H4 (cell line): ENCODE results near the gene MTF2. TPM values are rescaled to one million over a fixed set of nuclear protein-coding genes. Genes with fewer than 3 reads are reported as not detected.
"Not testable (repeated sequence)": the region's sequence is repeated elsewhere in the genome, so short reads cannot be mapped to it uniquely, and the experiment has no call there.

Experiments
- DNase-seq: peaks from one replicate; pipeline ENCODE4 v3.0.0-alpha.2; 2015; ENCODE audit warnings: low spot score
- total RNA-seq: library from RNA; depleted of rRNA; stranded (reverse); fragments of >200 nt; shearing (Covaris generic); gene quantifications from 2 replicates; pipeline ENCODE4 v1.2.3, GENCODE V29; 2014; rRNA removed

Gene MTF2
- 10.3 and 12.4 TPM in 2 replicates for total RNA-seq

GRCh38 chr1:93078986-93079654, at the start of gene MTF2:
Gene MTF2 (plus strand): TSS chr1:93079283. CDS start chr1:93079527, 244 bp downstream.
- peak; percentile 87 for DNase-seq

- no peak for DNase-seq
These were observed 49.8 kb upstream of the MTF2 start for GRCh38 chr1:93029317-93029716.

GRCh38 chr1:93030191-93030590, 48.9 kb upstream of the MTF2 start:
- DNase-seq, result not testable (repeated sequence)

GRCh38 chr1:93031711-93032110, 47.4 kb upstream of the MTF2 start:
- no peak for DNase-seq

GRCh38 chr1:93033029-93033428, 46.1 kb upstream of the MTF2 start:
- DNase-seq, result no peak

- no peak for DNase-seq
These were observed 45.3 kb upstream of the MTF2 start for GRCh38 chr1:93033785-93034184.

- no peak for DNase-seq
These were observed 44.7 kb upstream of the MTF2 start for GRCh38 chr1:93034397-93034796.

GRCh38 chr1:93036672-93037071, 42.4 kb upstream of the MTF2 start:
- no peak for DNase-seq

GRCh38 chr1:93042187-93043056, 36.7 kb upstream of the MTF2 start:
- no peak for DNase-seq

- DNase-seq, result no peak
These were observed 36.0 kb upstream of the MTF2 start for GRCh38 chr1:93043057-93043557.

- no peak for DNase-seq
These were observed 31.5 kb upstream of the MTF2 start for GRCh38 chr1:93047618-93048017.

GRCh38 chr1:93051961-93052360, 27.1 kb upstream of the MTF2 start:
- no peak for DNase-seq

- DNase-seq, result no peak
These were observed 22.9 kb upstream of the MTF2 start for GRCh38 chr1:93056214-93056613.

- no peak for DNase-seq
These were observed 22.4 kb upstream of the MTF2 start for GRCh38 chr1:93056649-93057048.

- peak; percentile 17 for DNase-seq
These were observed 16.9 kb upstream of the MTF2 start for GRCh38 chr1:93061895-93062792.

- DNase-seq, result no peak
These were observed 2.8 kb upstream of the MTF2 start for GRCh38 chr1:93076268-93076667.

- no peak for DNase-seq
These were observed 880 bp upstream of the MTF2 start for GRCh38 chr1:93078203-93078602.

GRCh38 chr1:93078638-93078985, 471 bp upstream of the MTF2 start:
- no peak for DNase-seq

- DNase-seq, result peak; percentile 2
These were observed 630 bp downstream of the MTF2 start for GRCh38 chr1:93079685-93080141.

GRCh38 chr1:93080179-93080823, 1.2 kb downstream of the MTF2 start:
- DNase-seq, result peak; percentile 63

GRCh38 chr1:93081716-93082115, 2.6 kb downstream of the MTF2 start:
- peak; percentile 23 for DNase-seq
